ENCODE results near the gene SPAAR. TPM values are rescaled to one million over a fixed set of nuclear protein-coding genes. Genes with fewer than 3 reads are reported as not detected.

The SPAAR gene
- total RNA-seq, 1 experiment from 2014 or later: not detected

- H3K4me1 ChIP-seq (ENCODE audit: control insufficient read depth in 1 of 2, insufficient read depth in 2 of 2, low read length in 2 of 2): peaks cover 0 to under 1% of the 10 kb centered on the region in 2 experiments; a peak in 2 of 4 replicates
- no peak overlapping the region for H3K9ac ChIP-seq (ENCODE audit: low read length)
- no peaks in the 10 kb centered on the region for H3K9me2 ChIP-seq (ENCODE audit: insufficient read depth)
- no TSS peak for BruUV-seq (replicated peaks)
- ChIA-PET POLR2A (no interaction called here), CTCF (no interaction called here), RAD21 (ENCODE audit: low non-redundant PET in 1 of 2, low total read pairs in 2 of 2, uncharacterized antibody in 2 of 2, unreplicated experiment in 2 of 2) (no interaction called here)
- TF ChIP-seq TCF7L2 (IDR thresholded peaks at IDR 0.05; ENCODE audit: borderline replicate concordance, extremely low read depth, insufficient read depth, insufficient read length) (no peak), POLR2A (IDR thresholded peaks at IDR 0.05; ENCODE audit: borderline replicate concordance, extremely low read depth, insufficient read depth, insufficient read length) (no peak), ZFX (IDR thresholded peaks at IDR 0.05) (no peak), SP1 (IDR thresholded peaks at IDR 0.05; ENCODE audit: low read depth) (no peak), SIN3A (IDR thresholded peaks at IDR 0.05; ENCODE audit: low read depth) (no peak), EZH2phosphoT487 (IDR thresholded peaks at IDR 0.05; ENCODE audit: borderline replicate concordance) (no peak), ZNF274 (IDR thresholded peaks at IDR 0.05; ENCODE audit: low read depth, low read length) (no peak), REST (IDR thresholded peaks at IDR 0.05; ENCODE audit: low read depth) (no peak), ELF1 (IDR thresholded peaks at IDR 0.05; ENCODE audit: borderline replicate concordance, low read depth) (no peak), FOSL1 (IDR thresholded peaks at IDR 0.05; ENCODE audit: low read depth) (no peak), ZBTB33 (IDR thresholded peaks at IDR 0.05; ENCODE audit: extremely low read depth, insufficient replicate concordance, low read length) (no peak)
- no peaks in the 10 kb centered on the region for H3K9me3 ChIP-seq (ENCODE audit: control insufficient read depth in 1 of 2, insufficient read depth in 1 of 2, low read depth in 1 of 2, low read length in 2 of 2)
- intact Hi-C loops (cut with micrococcal nuclease): no loop called here
- H3K4me2 ChIP-seq (ENCODE audit: low read length): no peak overlapping the region
- DNase-seq (ENCODE audit: low read depth, low spot score): no peak
- H3K4me3 ChIP-seq (replicated peaks in 1 of 2; ENCODE audit: low read depth in 1 of 2, low read length in 2 of 2): no peak overlapping the region
- no peak overlapping the region for H2AFZ ChIP-seq (ENCODE audit: low read depth, low read length, poor library complexity, severe bottlenecking)
- no peak for ATAC-seq
- H3K27me3 ChIP-seq (ENCODE audit: insufficient read depth, low read length): no peaks in the 10 kb centered on the region
- H4K20me1 ChIP-seq (ENCODE audit: insufficient read depth): no peaks in the 10 kb centered on the region
- no peaks in the 10 kb centered on the region for H3K36me3 ChIP-seq (ENCODE audit: control insufficient read depth in 1 of 2, insufficient read depth in 2 of 2, low read length in 2 of 2)
- H3K27ac ChIP-seq (ENCODE audit: low read depth, low read length): no peak overlapping the region
- no peaks in the 10 kb centered on the region for H3K79me2 ChIP-seq (ENCODE audit: insufficient read depth, low read length)
Measured at GRCh38 chr9:35939679-35940250, 30.5 kb downstream of the SPAAR start.
